ENCODE measurements around the gene PPFIBP1.

GRCh38 chr12:27689558-27690180 lies 165.7 kb downstream of the PPFIBP1 start:
- TF ChIP-seq CTCF (IDR thresholded peaks at IDR 0.05) (no peak), ZFX (IDR thresholded peaks at IDR 0.05; ENCODE audit: borderline replicate concordance) (no peak)

Measured in 22Rv1 (cell line).